AG04449 (cell line): ENCODE measurements around the gene FAM168B.
A peak's percentile ranks its signal among the peaks of the same experiment; 100 is the strongest.

Source experiments
- CTCF ChIA-PET: fragments of 350-600 bp; formaldehyde crosslinking; extraction: SDS; loops from one replicate; lab custom pipeline; 2021; ENCODE audit warnings: antibody characterized with exemption; lab: Yijun Ruan, JAX
- POLR2A ChIA-PET: fragments of 400-600, 350-600 bp; formaldehyde crosslinking; extraction: SDS; loops from one replicate; lab custom pipeline; 2020; ENCODE audit warnings: antibody characterized with exemption, inconsistent platforms; lab: Yijun Ruan, JAX
- DNase-seq: peaks from one replicate; pipeline ENCODE4 v3.0.0-alpha.2; 2010; ENCODE audit warnings: low read depth, low spot score
- H3K4me3 ChIP-seq: 2 replicates; pipeline ENCODE4 v1.5.1; 2011; ENCODE audit warnings: low read depth, mild to moderate bottlenecking, control low read depth, low read length
- CTCF ChIP-seq: IDR thresholded peaks from one replicate; pipeline ENCODE4 v1.5.1; 2011; ENCODE audit warnings: mild to moderate bottlenecking, moderate library complexity, low read length, control low read depth, inconsistent platforms; ENCODE audit not compliant: insufficient read depth; ENCODE audit errors: missing control alignments

The FAM168B gene

GRCh38 chr2:131026919-131027318 is 66.3 kb downstream of the FAM168B start:
- TF ChIP-seq CTCF: no peak
- CTCF ChIA-PET: no interaction called here
- DNase-seq: no peak
- H3K4me3 ChIP-seq: no peak overlapping the region
- POLR2A ChIA-PET: no interaction called here

DNA sequence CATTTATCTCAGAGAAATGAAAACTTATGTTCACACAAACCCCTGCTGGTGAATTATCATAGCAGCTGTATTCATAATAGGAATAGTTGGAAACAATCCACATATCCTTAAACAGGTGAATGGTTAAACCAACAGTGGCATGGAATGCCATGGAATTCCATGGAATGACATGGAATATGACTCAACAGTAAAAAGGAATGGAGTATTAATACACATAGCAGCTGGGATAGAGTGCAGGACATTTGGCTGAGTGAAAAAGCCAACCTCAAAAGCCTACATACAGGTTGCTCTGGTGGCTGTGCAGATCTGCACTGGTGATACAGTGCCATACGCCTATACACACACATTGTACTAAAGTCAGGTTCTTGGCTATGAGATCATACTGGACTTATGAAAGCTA is 69.5 kb downstream of the FAM168B start:
- no peak for TF ChIP-seq CTCF
- POLR2A ChIA-PET: no interaction called here
- H3K4me3 ChIP-seq: no peak overlapping the region
- CTCF ChIA-PET: interaction anchor here (1.0 kb wide), 1 partner anchor 10 kb away, joined by 3 read pairs; no protein-coding TSS in a partner anchor
- no peak for DNase-seq

GRCh38 chr2:131022731-131023130 is 70.5 kb downstream of the FAM168B start:
- POLR2A ChIA-PET: no interaction called here
- DNase-seq: no peak
- CTCF ChIA-PET: interaction anchor here (0.7 kb wide), 1 partner anchor 11 kb away, joined by 3 read pairs; no protein-coding TSS in a partner anchor
- no peak for TF ChIP-seq CTCF
- no peak overlapping the region for H3K4me3 ChIP-seq

- CTCF ChIA-PET: interaction anchor here (1.0 kb wide), 1 partner anchor 476 kb away, joined by 3 read pairs; no protein-coding TSS in a partner anchor
- no peak for TF ChIP-seq CTCF
- DNase-seq: peak; percentile 28
- no peak overlapping the region; the same call in 1 of the 2 replicates for H3K4me3 ChIP-seq
- POLR2A ChIA-PET: interaction anchor here (0.9 kb wide), 1 partner anchor 76 kb away, joined by 3 read pairs; the partner anchor contains the start of gene FAM168B
These were observed 76.2 kb downstream of the FAM168B start for GRCh38 chr2:131016826-131017741.

GRCh38 chr2:131015764-131016163 is 77.5 kb downstream of the FAM168B start:
- no peak for TF ChIP-seq CTCF
- CTCF ChIA-PET: no interaction called here
- POLR2A ChIA-PET: no interaction called here
- H3K4me3 ChIP-seq: no peak overlapping the region
- no peak for DNase-seq

DNA sequence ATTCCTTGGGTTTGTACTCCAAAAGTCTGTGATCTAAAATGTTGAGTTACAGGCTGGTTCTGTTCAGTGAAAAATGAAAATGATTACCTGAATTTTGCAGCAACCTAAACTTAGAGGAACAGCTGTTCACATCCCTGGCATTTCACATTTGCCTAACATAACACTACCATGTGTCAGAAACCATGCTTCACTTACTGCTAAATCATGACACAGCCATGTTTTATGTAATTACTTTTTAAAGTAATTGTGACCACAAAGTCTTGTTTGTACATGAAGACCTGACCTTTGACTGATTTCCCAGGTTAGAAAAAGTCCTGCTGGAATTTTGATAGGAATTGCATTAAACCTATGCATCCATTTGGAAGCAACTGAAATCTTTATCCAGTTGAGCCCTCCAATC is 79.1 kb downstream of the FAM168B start:
- ChIA-PET CTCF (no interaction called here), POLR2A (no interaction called here)
- no peak for TF ChIP-seq CTCF
- H3K4me3 ChIP-seq: no peak overlapping the region
- DNase-seq: no peak
